HEK293T (cell line): ENCODE measurements around the gene TTC7B.
A peak's percentile ranks its signal among the peaks of the same experiment; 100 is the strongest.
"Not testable (repeated sequence)": the region's sequence is repeated elsewhere in the genome, so short reads cannot be mapped to it uniquely, and the experiment has no call there.

Source experiments
- CTCF ChIA-PET: fragments of 350-600 bp; formaldehyde crosslinking; extraction: SDS; loops from one replicate; lab custom pipeline; 2021; ENCODE audit warnings: antibody characterized with exemption, inconsistent platforms; lab: Yijun Ruan, JAX
- POLR2A ChIA-PET: fragments of 350-600 bp; formaldehyde crosslinking; extraction: SDS; loops from one replicate; lab custom pipeline; 2020; ENCODE audit warnings: antibody characterized with exemption, inconsistent platforms; lab: Yijun Ruan, JAX
- DNase-seq: peaks from one replicate; pipeline ENCODE4 v3.0.0; 2012; ENCODE audit warnings: mixed read lengths; ENCODE audit errors: extremely low spot score
- ARNT ChIP-seq: fragments of 450-650 bp; IDR thresholded peaks from 2 replicates; pipeline ENCODE4 v1.6.1; 2017; ENCODE audit warnings: mild to moderate bottlenecking
- BHLHE40 ChIP-seq: fragments of 450-650 bp; IDR thresholded peaks from 2 replicates; pipeline ENCODE4 v1.6.1; 2016; ENCODE audit warnings: mild to moderate bottlenecking, moderate library complexity, borderline replicate concordance
- CTBP1 ChIP-seq: fragments of 450-650 bp; IDR thresholded peaks from 2 replicates; pipeline ENCODE4 v1.6.1; 2016; ENCODE audit warnings: borderline replicate concordance
- ELF4 ChIP-seq: fragments of 450-650 bp; IDR thresholded peaks from 2 replicates; pipeline ENCODE4 v1.6.1; 2017; ENCODE audit warnings: antibody characterized with exemption
- FOXA1 ChIP-seq: fragments of 450-650 bp; IDR thresholded peaks from 2 replicates; pipeline ENCODE4 v1.6.1; 2016; ENCODE audit warnings: mild to moderate bottlenecking
- FOXK2 ChIP-seq: fragments of 450-650 bp; IDR thresholded peaks from 2 replicates; pipeline ENCODE4 v1.6.1; 2016; ENCODE audit warnings: mild to moderate bottlenecking
- FOXM1 ChIP-seq: fragments of 450-650 bp; IDR thresholded peaks from 2 replicates; pipeline ENCODE4 v1.6.1; 2017; ENCODE audit warnings: mild to moderate bottlenecking, borderline replicate concordance
- HDGF ChIP-seq: fragments of 450-650 bp; IDR thresholded peaks from 2 replicates; pipeline ENCODE4 v1.6.1; 2017; ENCODE audit warnings: antibody characterized with exemption, borderline replicate concordance
- L3MBTL2 ChIP-seq: fragments of 450-650 bp; conservative IDR thresholded peaks from 2 replicates; pipeline ENCODE4 v1.6.1; 2016; ENCODE audit warnings: mild to moderate bottlenecking
- LEF1 ChIP-seq: fragments of 450-650 bp; IDR thresholded peaks from 2 replicates; pipeline ENCODE4 v1.6.1; 2017; ENCODE audit warnings: mild to moderate bottlenecking, borderline replicate concordance
- NFRKB ChIP-seq: fragments of 450-650 bp; IDR thresholded peaks from 2 replicates; pipeline ENCODE4 v1.6.1; 2016; ENCODE audit warnings: mild to moderate bottlenecking, moderate library complexity
- SP1 ChIP-seq: fragments of 450-650 bp; IDR thresholded peaks from 2 replicates; pipeline ENCODE4 v1.6.1; 2017
- SUZ12 ChIP-seq: fragments of 450-650 bp; IDR thresholded peaks from 2 replicates; pipeline ENCODE4 v1.6.1; 2016; ENCODE audit warnings: mild to moderate bottlenecking
- TARDBP ChIP-seq: fragments of 450-650 bp; IDR thresholded peaks from 2 replicates; pipeline ENCODE4 v1.6.1; 2016
- ZNF384 ChIP-seq: fragments of 450-650 bp; IDR thresholded peaks from 2 replicates; pipeline ENCODE4 v1.6.1; 2016
- TF ChIP-seq, protein P1 (sequence below): fragments of 450-650 bp; IDR thresholded peaks from 2 replicates; pipeline ENCODE4 v1.6.1; 2016

The TTC7B gene

DNA sequence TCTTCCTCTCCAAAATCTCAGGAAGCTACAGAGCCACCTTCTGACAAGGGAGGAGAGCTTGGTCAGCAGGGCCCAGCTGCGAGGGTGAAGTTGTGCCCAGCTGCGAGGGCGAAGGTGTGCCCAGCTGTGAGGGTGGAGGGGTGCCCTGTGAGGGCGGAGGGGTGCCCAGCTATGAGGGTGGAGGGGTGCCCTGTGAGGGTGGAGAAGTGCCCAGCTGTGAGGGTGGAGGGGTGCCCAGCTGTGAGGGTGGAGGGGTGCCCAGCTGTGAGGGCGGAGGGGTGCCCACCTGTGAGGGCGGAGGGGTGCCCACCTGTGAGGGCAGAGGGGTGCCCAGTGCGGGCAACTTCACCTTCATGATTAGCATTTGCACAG lies 20.4 kb upstream of the TTC7B start:
- no peak for TF ChIP-seq L3MBTL2
- CTCF ChIA-PET, result interaction anchor here (0.6 kb wide), 1 partner anchor 11 kb away, joined by 3 read pairs; no protein-coding TSS in a partner anchor

DNA sequence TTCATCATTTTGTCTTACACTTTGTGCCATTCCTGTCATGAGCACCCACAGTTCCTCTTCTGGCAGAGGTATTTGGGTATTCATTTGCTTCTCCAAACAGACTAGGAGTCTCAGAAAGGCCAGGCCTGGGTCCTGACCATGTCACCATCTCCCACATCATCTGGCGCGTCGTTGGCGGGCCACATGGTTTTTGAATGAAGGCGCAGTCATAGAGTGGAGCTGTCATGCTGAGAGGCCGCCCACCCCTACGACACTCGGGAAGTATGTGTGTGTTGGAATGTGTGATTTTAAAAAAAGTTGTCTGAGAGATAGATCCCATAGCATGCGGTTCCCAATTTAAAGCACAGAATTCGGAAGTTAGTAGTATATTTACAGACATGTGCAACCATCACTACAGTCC lies 15.6 kb upstream of the TTC7B start:
- TF ChIP-seq FOXA1 (no peak), ZNF384 (no peak), HDGF (no peak), L3MBTL2 (no peak), ARNT (no peak), ELF4 (no peak), SP1 (no peak), SUZ12 (no peak), TARDBP (no peak), BHLHE40 (no peak), LEF1 (no peak), CTBP1 (no peak), NFRKB (no peak), FOXK2 (no peak), FOXM1 (no peak)
- TF ChIP-seq, protein P1, sequence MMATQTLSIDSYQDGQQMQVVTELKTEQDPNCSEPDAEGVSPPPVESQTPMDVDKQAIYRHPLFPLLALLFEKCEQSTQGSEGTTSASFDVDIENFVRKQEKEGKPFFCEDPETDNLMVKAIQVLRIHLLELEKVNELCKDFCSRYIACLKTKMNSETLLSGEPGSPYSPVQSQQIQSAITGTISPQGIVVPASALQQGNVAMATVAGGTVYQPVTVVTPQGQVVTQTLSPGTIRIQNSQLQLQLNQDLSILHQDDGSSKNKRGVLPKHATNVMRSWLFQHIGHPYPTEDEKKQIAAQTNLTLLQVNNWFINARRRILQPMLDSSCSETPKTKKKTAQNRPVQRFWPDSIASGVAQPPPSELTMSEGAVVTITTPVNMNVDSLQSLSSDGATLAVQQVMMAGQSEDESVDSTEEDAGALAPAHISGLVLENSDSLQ, result no peak
- DNase-seq, result no peak
- ChIA-PET CTCF (no interaction called here), POLR2A (no interaction called here)

More for the DNA sequence above, 20.4 kb upstream of the TTC7B start:
- DNase-seq, result no peak
- POLR2A ChIA-PET, result interaction anchor here (0.5 kb wide), 1 partner anchor 56 kb away, joined by 3 read pairs; no protein-coding TSS in a partner anchor

DNA sequence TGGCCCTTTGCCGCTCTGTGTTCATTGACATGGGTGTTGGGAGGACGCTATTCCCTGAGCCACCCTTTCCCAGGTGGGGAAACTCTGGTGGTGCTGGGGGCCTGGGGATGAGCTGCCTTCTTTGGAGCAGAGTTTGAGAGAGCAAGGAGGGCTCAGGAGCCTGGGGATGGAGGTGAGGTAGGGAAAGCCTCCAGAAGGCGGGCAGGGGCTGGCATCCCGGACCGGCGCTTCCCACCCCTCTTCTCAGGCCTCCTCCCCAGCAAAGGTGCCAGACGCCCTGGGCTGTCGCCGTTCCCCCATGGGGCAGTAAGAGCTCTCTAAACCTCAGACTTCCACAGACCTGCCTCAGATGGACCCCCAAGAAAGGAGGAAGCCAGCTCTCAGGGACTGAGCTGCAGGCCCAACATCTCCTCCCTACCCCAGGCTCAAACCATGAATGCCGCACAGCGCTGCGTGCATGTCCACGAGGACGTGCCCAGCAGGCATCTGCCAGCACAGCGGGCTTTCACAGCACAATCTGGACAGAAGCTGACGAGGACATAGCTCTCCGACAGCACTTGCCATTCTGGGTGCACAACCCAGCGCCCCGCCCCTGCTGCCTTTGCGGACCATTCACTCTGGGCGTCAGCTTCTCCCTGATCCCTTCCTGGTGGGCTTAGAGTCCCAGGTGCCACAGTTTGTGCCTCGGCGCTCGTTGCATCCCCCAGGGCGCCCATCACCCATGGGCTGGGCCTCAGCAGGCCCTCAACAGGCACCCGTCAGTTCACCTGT lies 14.9 kb upstream of the TTC7B start:
- TF ChIP-seq FOXA1 (no peak), SP1 (no peak), L3MBTL2 (no peak), ZNF384 (no peak)
- CTCF ChIA-PET, result no interaction called here
- POLR2A ChIA-PET, result no interaction called here
- DNase-seq, result no peak

DNA sequence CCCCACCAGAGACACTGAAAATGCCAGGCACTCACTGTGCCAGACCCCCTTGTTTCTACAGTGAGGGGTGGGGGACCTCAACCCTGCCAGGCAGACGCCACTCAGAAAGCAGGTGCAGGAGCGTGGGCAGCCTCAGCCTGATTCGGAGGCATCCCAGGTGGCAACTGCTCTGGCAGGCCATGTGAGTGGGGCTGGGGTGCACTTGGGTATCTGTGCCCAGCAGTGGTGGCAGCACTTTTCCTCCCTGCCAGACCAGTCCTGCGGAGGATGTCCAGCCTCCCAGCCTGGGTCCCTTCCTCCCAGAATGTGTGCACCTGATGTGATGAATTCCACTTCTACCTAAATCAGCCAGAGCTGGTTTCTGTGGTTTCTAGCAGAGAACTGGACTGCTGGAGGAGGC lies 13.4 kb upstream of the TTC7B start:
- no peak for TF ChIP-seq ELF4
- TF ChIP-seq CTBP1, result no peak
- TF ChIP-seq SUZ12, result no peak
- no peak for TF ChIP-seq BHLHE40
- ChIA-PET POLR2A (no interaction called here), CTCF (no interaction called here)
- no peak for DNase-seq

DNA sequence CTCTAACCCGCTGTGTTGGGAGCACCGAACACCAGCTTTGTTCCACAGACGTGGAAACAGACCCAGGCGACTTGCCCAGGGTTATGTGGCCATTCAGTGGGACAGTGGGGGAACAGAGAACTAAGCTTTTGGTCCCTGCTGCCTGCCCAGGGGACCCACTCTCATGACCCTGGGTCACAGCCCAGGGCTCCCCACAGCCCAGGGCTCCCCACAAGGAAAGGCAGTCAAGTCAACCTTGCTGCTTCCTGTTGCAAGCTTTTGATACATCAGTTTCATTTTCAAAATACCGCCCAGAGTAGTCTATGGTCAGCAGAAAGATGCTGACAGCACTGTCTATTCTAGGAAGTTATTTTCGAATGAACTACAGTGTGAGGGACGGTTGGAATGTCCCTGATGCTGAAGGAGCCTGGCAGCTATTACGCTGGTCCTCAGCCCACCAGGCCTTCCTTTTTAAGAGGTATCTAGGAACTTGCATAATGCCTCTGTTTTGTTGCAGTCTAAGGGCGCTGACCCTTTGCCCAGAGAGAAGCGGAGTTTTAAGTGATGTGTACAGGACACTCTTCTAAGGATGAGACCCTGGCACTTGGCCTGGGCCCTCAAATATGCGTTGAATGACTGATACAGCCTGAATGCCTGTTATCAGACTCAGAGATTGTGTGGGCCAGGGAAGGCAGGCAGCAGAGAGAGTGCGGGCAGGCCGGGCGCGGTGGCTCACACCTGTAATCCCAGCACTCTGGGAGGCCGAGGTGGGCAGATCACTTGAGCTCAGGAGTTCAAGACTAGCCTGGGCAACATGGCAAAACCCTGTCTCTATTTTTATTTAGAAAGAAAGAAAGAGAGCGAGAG lies 12.6 kb upstream of the TTC7B start:
- TF ChIP-seq ARNT, result no peak
- ChIA-PET POLR2A (interaction anchor here (0.7 to 1.4 kb wide), 3 partner anchors 13 to 1535 kb away, joined by 3 to 5 read pairs (median 3); partner anchors contain the start of gene TTC7B), CTCF (no interaction called here)
- no peak for DNase-seq

- POLR2A ChIA-PET, result interaction anchor here (1.0 to 1.4 kb wide), 2 partner anchors 12 to 16 kb away, joined by 3 to 5 read pairs; partner anchors contain the start of gene TTC7B
- CTCF ChIA-PET, result no interaction called here
- TF ChIP-seq FOXA1 (no peak), TARDBP (no peak), ELF4 (no peak), HDGF (no peak), L3MBTL2 (peak; percentile 96)
- TF ChIP-seq, protein P1, result no peak
- peak; percentile 97 for DNase-seq
Measured at GRCh38 chr14:90827919-90828610, 11.8 kb upstream of the TTC7B start.

GRCh38 chr14:90823542-90823941 lies 7.3 kb upstream of the TTC7B start:
- POLR2A ChIA-PET, DNase-seq, CTCF ChIA-PET: not testable (repeated sequence)

DNA sequence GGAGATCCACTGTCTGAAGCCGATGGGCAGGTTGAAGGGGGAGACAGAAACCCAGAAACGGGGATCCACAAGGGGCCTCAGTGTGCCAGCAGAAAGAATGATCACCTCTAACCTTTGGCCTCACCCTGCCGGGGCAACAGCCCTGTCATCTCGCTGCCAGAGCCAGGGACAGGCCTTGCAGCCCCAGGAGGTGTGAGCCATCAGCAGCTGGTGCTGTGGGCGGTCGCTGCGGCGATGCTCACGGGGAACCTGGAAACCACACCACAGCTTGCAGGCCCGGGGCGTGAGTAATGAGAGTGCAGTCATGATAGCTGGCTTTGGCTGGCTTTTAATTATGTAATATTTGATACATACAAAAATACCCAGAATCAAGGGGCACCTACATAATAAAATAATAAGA lies 4.7 kb upstream of the TTC7B start:
- POLR2A ChIA-PET, result no interaction called here
- TF ChIP-seq ARNT (no peak), TARDBP (no peak), NFRKB (no peak), LEF1 (no peak), L3MBTL2 (no peak), HDGF (no peak), BHLHE40 (no peak), FOXM1 (no peak), FOXK2 (no peak), FOXA1 (no peak), CTBP1 (no peak), SP1 (no peak), SUZ12 (no peak), ELF4 (no peak), ZNF384 (no peak)
- TF ChIP-seq, protein P1, result no peak
- no peak for DNase-seq

More for the DNA sequence above, 4.7 kb upstream of the TTC7B start:
- CTCF ChIA-PET, result interaction anchor here (0.6 kb wide), 1 partner anchor 464 kb away, joined by 3 read pairs; no protein-coding TSS in a partner anchor
